Esophagus muscularis mucosa (tissue), 4 donors: ENCODE results near the gene WDR64. TPM values are rescaled to one million over a fixed set of nuclear protein-coding genes. Genes with fewer than 3 reads are reported as not detected.

Source experiments
- DNase-seq: peaks from one replicate; pipeline ENCODE4 v3.0.0-alpha.2; 2017; ENCODE audit errors: extremely low spot score
- H3K27ac ChIP-seq, 4 donors: fragments of 200-600 bp; sonication (generic); replicated peaks in 1 of 4; 1 replicate in 3 of 4; 2 replicates in 1 of 4; pipeline ENCODE4 v1.5.1; 2016 to 2019; ENCODE audit warnings: mild to moderate bottlenecking in 1 of 4
- H3K27me3 ChIP-seq, 4 donors: fragments of 200-600 bp; sonication (generic); one replicate each; pipeline versions ENCODE4 v1.5.1 to v1.6.0; 2016 to 2019
- H3K36me3 ChIP-seq, 4 donors: fragments of 200-600 bp; sonication (generic); one replicate each; pipeline ENCODE4 v1.5.1; 2016 to 2019
- H3K4me1 ChIP-seq, 4 donors: fragments of 200-600 bp; sonication (generic); one replicate each; pipeline ENCODE4 v1.5.1; 2016 to 2019
- H3K4me3 ChIP-seq, 4 donors: fragments of 200-600 bp; sonication (generic); 1 replicate in 2 of 4; 2 replicates in 2 of 4; pipeline ENCODE4 v1.5.1; 2016 to 2019; ENCODE audit warnings: mild to moderate bottlenecking in 4 of 4, moderate library complexity in 1 of 4
- H3K9me3 ChIP-seq, 4 donors: fragments of 200-600 bp; sonication (generic); 1 replicate in 3 of 4; 2 replicates in 1 of 4; pipeline ENCODE4 v1.5.1; 2016 to 2019
- EP300 ChIP-seq: sonication (generic); formaldehyde crosslinking; IDR thresholded peaks from one replicate; pipeline ENCODE4 v1.6.1; 2017; ENCODE audit warnings: antibody characterized with exemption
- POLR2A ChIP-seq: fragments of 450-650 bp; IDR thresholded peaks from one replicate; pipeline ENCODE4 v1.6.1; 2017; ENCODE audit warnings: antibody characterized with exemption, moderate library complexity, mild to moderate bottlenecking, low read depth
- POLR2AphosphoS5 ChIP-seq, 2 donors: sonication (generic); formaldehyde crosslinking; IDR thresholded peaks; one replicate each; pipeline ENCODE4 v1.6.1; 2017; ENCODE audit warnings: antibody characterized with exemption in 2 of 2
- WGBS: methylation state at CpG from one replicate; pipeline ENCODE4 v1.1.5; 2018; 5-methylcytosine and 5-hydroxymethylcytosine counted together
- intact Hi-C: fragments of 100-400 bp; cut with DNase I; formaldehyde crosslinking; loops from one replicate; pipeline ENCODE4 v1.15.1; 2023
- total RNA-seq, 4 donors: library from RNA; depleted of rRNA; stranded (reverse); fragments of >200 nt; gene quantifications; one replicate each; pipeline versions ENCODE4 v1.1.0 to v1.2.1, GENCODE V29; 2016
- TF ChIP-seq, protein P1 (sequence below), 3 experiments: fragments of 200-600 bp in 2 of 3; fragments of 450-650 bp in 1 of 3; sonication (generic) in 2 of 3; IDR thresholded peaks; one replicate each; pipeline ENCODE4 v1.5.1; 2017 to 2019; ENCODE audit warnings: antibody characterized with exemption in 3 of 3, mild to moderate bottlenecking in 2 of 3, moderate library complexity in 1 of 3

WDR64 gene
- total RNA-seq, 4 donors from 2014 or later = not detected

DNA sequence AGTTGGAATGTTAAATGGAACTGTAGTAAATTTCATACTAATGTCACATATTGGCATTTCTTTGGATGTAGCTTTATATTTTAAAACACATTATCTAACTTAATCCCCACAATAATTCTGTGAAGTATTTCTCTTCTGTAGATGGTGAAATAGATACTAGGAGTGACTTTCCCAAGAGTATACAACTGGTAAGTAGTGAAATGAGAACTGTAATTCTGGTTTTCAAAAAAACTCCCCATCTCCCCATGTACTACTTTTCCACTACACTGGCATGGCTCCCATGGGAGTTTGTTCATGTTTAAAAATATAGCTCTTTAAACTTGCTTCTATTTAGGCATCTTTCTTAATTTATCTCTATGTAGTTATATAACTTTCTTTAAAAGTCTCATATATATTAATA is 22.1 kb upstream of the WDR64 start:
- Histone ChIP-seq H3K27me3 (no peaks in the 10 kb centered on the region), H3K9me3 (no peaks in the 10 kb centered on the region), H3K4me3 (no peak overlapping the region), H3K36me3 (peaks cover 0 to 5% (median 0%) of the 10 kb centered on the region in 4 donors), H3K4me1 (no peaks in the 10 kb centered on the region), H3K27ac (no peak overlapping the region)
- DNase-seq = no peak
- intact Hi-C loops = no loop called here
- TF ChIP-seq POLR2AphosphoS5 (IDR thresholded peaks at IDR 0.05) = no peak
- no peak for TF ChIP-seq EP300
- TF ChIP-seq, protein P1, sequence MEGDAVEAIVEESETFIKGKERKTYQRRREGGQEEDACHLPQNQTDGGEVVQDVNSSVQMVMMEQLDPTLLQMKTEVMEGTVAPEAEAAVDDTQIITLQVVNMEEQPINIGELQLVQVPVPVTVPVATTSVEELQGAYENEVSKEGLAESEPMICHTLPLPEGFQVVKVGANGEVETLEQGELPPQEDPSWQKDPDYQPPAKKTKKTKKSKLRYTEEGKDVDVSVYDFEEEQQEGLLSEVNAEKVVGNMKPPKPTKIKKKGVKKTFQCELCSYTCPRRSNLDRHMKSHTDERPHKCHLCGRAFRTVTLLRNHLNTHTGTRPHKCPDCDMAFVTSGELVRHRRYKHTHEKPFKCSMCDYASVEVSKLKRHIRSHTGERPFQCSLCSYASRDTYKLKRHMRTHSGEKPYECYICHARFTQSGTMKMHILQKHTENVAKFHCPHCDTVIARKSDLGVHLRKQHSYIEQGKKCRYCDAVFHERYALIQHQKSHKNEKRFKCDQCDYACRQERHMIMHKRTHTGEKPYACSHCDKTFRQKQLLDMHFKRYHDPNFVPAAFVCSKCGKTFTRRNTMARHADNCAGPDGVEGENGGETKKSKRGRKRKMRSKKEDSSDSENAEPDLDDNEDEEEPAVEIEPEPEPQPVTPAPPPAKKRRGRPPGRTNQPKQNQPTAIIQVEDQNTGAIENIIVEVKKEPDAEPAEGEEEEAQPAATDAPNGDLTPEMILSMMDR (IDR thresholded peaks at IDR 0.05) = no peak
- TF ChIP-seq POLR2A = no peak

DNA sequence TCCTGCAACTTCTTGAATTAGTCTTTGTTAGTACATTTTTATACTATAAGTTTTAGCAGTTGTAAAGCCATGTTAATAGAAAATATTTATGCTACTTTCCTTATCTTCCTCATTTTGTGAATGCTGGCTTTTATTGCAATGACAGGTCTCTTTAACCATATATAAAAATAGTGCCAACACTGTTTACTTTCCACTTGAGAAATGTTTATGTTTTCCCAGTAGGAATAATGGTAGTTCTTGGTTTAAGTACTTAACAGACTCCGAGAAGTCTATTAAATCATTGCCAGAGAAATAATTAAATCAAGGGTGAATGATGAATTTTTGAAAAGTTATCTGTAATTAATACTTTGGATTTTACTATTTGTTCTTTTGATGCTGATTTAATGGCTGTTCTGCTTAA is 21.6 kb upstream of the WDR64 start:
- TF ChIP-seq POLR2AphosphoS5 (IDR thresholded peaks at IDR 0.05) = no peak
- no peak for TF ChIP-seq POLR2A
- TF ChIP-seq, protein P1 (IDR thresholded peaks at IDR 0.05) = no peak
- no peak for TF ChIP-seq EP300
- Histone ChIP-seq H3K36me3 (peaks cover 0 to 9% (median 0%) of the 10 kb centered on the region in 4 donors), H3K27me3 (no peaks in the 10 kb centered on the region), H3K4me3 (no peak overlapping the region), H3K4me1 (no peaks in the 10 kb centered on the region), H3K9me3 (no peaks in the 10 kb centered on the region), H3K27ac (no peak overlapping the region)
- no peak for DNase-seq
- intact Hi-C loops = no loop called here
- 88% methylated on average over 1 of the region's 1 CpG for WGBS

DNA sequence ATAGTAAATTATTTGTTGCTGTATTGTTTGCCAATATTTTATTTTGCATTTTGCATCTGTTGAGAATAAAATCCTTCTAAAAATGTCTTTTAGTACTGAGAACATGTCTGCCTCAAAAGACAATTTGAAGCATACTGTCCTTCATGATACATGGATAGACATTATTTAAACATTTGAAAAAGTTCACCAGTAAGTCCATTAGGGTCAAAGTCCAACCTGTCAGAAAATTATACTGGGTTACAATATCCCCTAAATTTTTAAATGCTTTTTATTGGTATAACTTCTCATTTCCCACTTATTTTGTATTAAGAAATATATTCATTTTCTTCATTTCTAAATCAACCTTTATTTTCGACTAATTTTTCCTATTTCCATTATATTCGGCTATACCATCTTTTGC is 21.2 kb upstream of the WDR64 start:
- intact Hi-C loops = no loop called here
- DNase-seq = no peak
- whole genome bisulfite sequencing = 99% methylated on average over 2 of the region's 2 CpGs
- Histone ChIP-seq H3K27me3 (no peaks in the 10 kb centered on the region), H3K9me3 (no peaks in the 10 kb centered on the region), H3K4me1 (no peaks in the 10 kb centered on the region), H3K4me3 (no peak overlapping the region), H3K36me3 (peaks cover 0 to 9% (median 0%) of the 10 kb centered on the region in 4 donors), H3K27ac (no peak overlapping the region)
- TF ChIP-seq POLR2A (no peak), EP300 (no peak), POLR2AphosphoS5 (IDR thresholded peaks at IDR 0.05) (no peak)
- TF ChIP-seq, protein P1 (IDR thresholded peaks at IDR 0.05) = no peak

DNA sequence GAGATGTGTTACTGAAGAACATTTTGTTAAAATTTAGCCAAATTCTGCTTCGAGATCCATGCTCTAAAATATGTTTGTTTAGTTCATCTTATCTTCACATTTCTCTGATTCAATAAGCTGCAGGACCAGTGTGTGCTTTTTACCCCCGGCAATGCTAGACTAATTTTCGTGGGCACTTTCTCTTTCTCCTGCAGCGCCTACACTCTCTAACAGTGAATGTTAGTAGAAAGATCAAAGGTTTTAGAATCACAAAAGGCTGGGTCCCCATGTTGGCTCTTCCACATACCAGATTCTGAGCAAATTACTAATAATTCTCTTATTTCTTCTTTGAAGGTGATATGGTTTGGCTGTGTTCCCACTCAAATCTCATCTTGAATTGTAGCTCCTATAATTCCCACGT is 20.4 kb upstream of the WDR64 start:
- Histone ChIP-seq H3K27me3 (no peaks in the 10 kb centered on the region), H3K4me1 (peaks cover 0 to 5% (median 2%) of the 10 kb centered on the region in 4 donors), H3K9me3 (no peaks in the 10 kb centered on the region), H3K36me3 (peaks cover 0 to 9% (median 0%) of the 10 kb centered on the region in 4 donors), H3K27ac (no peak overlapping the region), H3K4me3 (no peak overlapping the region)
- WGBS = 88% methylated on average over 5 of the region's 5 CpGs
- intact Hi-C loops = no loop called here
- no peak for DNase-seq
- no peak for TF ChIP-seq EP300
- no peak for TF ChIP-seq POLR2AphosphoS5 (IDR thresholded peaks at IDR 0.05)
- TF ChIP-seq POLR2A = no peak
- TF ChIP-seq, protein P1 (IDR thresholded peaks at IDR 0.05) = no peak

DNA sequence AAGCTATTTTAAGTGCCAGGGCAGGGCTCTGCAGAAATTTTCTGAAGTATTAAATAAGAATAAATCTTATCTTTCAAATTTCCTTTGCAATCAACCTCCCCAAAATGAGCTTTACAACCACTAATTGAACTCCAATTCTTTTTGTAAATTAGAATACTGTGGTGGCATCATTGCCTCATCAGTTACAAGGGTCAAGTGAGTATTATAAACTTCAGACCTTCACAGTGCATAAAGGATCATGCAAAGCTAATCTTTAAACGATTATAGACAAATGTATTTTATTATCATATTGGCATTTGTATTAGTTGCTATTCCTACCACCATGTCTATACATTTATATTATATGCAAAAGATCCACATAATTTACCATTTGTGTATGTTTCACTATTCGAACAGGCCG is 19.1 kb upstream of the WDR64 start:
- 96% methylated on average over 3 of the region's 3 CpGs for WGBS
- intact Hi-C loops = no loop called here

More for the DNA sequence above, 19.1 kb upstream of the WDR64 start:
- peaks cover 0 to 18% (median 11%) of the 10 kb centered on the region in 4 donors for H3K4me1 ChIP-seq
- no peaks in the 10 kb centered on the region for H3K27me3 ChIP-seq
- H3K9me3 ChIP-seq = no peaks in the 10 kb centered on the region
- no peak for DNase-seq
- no peak overlapping the region for H3K27ac ChIP-seq
- no peak overlapping the region for H3K4me3 ChIP-seq
- TF ChIP-seq POLR2AphosphoS5 (IDR thresholded peaks at IDR 0.05) = no peak
- no peak for TF ChIP-seq POLR2A
- TF ChIP-seq, protein P1 (IDR thresholded peaks at IDR 0.05) = no peak
- TF ChIP-seq EP300 = no peak
- peaks cover 0 to 9% (median 0%) of the 10 kb centered on the region in 4 donors for H3K36me3 ChIP-seq
